Measurements from ENCODE around the gene RCE1.
"Not testable (repeated sequence)": the region's sequence is repeated elsewhere in the genome, so short reads cannot be mapped to it uniquely, and the experiment has no call there.

The RCE1 gene

GRCh38 chr11:66818231-66818955, 24.8 kb upstream of the RCE1 start:
- no peak for DNase-seq (ENCODE audit: low read depth)
- no peak for TF ChIP-seq CTCF (IDR thresholded peaks at IDR 0.05; ENCODE audit: low read length, missing control alignments)
- no peak overlapping the region for H3K4me3 ChIP-seq (replicated peaks; ENCODE audit: low read depth, low read length)

GRCh38 chr11:66820381-66820780, 22.9 kb upstream of the RCE1 start:
- DNase-seq (ENCODE audit: low read depth) = no peak
- H3K4me3 ChIP-seq (replicated peaks; ENCODE audit: low read depth, low read length) = no peak overlapping the region
- TF ChIP-seq CTCF (IDR thresholded peaks at IDR 0.05; ENCODE audit: low read length, missing control alignments) = no peak

GRCh38 chr11:66820901-66821300, 22.3 kb upstream of the RCE1 start:
- no peak overlapping the region for H3K4me3 ChIP-seq (replicated peaks; ENCODE audit: low read depth, low read length)
- no peak for DNase-seq (ENCODE audit: low read depth)
- TF ChIP-seq CTCF (IDR thresholded peaks at IDR 0.05; ENCODE audit: low read length, missing control alignments) = no peak

GRCh38 chr11:66823700-66824099, 19.5 kb upstream of the RCE1 start:
- no peak for DNase-seq (ENCODE audit: low read depth)
- no peak for TF ChIP-seq CTCF (IDR thresholded peaks at IDR 0.05; ENCODE audit: low read length, missing control alignments)
- no peak overlapping the region for H3K4me3 ChIP-seq (replicated peaks; ENCODE audit: low read depth, low read length)

- H3K4me3 ChIP-seq (replicated peaks; ENCODE audit: low read depth, low read length); DNase-seq (ENCODE audit: low read depth): not testable (repeated sequence)
These were observed 18.7 kb upstream of the RCE1 start for GRCh38 chr11:66824573-66824972.

- DNase-seq (ENCODE audit: low read depth) = no peak
- no peak overlapping the region for H3K4me3 ChIP-seq (replicated peaks; ENCODE audit: low read depth, low read length)
- TF ChIP-seq CTCF (IDR thresholded peaks at IDR 0.05; ENCODE audit: low read length, missing control alignments) = no peak
These were observed 8.7 kb upstream of the RCE1 start for GRCh38 chr11:66834539-66834845.

- no peak overlapping the region for H3K4me3 ChIP-seq (replicated peaks; ENCODE audit: low read depth, low read length)
- TF ChIP-seq CTCF (IDR thresholded peaks at IDR 0.05; ENCODE audit: low read length, missing control alignments) = no peak
- no peak for DNase-seq (ENCODE audit: low read depth)
These were observed 8.3 kb upstream of the RCE1 start for GRCh38 chr11:66834943-66835342.

Measured in fibroblast of pulmonary artery (primary cell).